HL-60 (cell line): ENCODE results near the gene NFIB.

Experiments
- DNase-seq, 2 experiments: peaks; one replicate each; pipeline ENCODE4 v3.0.0-alpha.2; 2010 to 2020; ENCODE audit warnings: low read depth in 1 of 2, low spot score in 1 of 2
- H3K27ac ChIP-seq: fragments of 250-450 bp; sonication (Bioruptor Pico); replicated peaks from 2 replicates; pipeline ENCODE4 v1.5.1; 2020; ENCODE audit warnings: mild to moderate bottlenecking, moderate library complexity
- H3K27me3 ChIP-seq: fragments of 250-450 bp; sonication (Bioruptor Pico); 2 replicates; pipeline ENCODE4 v1.5.1; 2021; ENCODE audit warnings: mild to moderate bottlenecking, moderate library complexity; ENCODE audit not compliant: insufficient read depth, poor library complexity, severe bottlenecking
- H3K4me3 ChIP-seq: replicated peaks from 2 replicates; pipeline ENCODE4 v1.5.1; 2011; ENCODE audit warnings: mild to moderate bottlenecking, control low read depth, low read length; ENCODE audit not compliant: insufficient read depth
- GABPA ChIP-seq: IDR thresholded peaks from 2 replicates; pipeline ENCODE4 v1.6.1; 2012; ENCODE audit warnings: low read depth
- POLR2AphosphoS5 ChIP-seq: IDR thresholded peaks from 2 replicates; pipeline ENCODE4 v1.6.1; 2012; ENCODE audit warnings: low read depth
- SPI1 ChIP-seq: IDR thresholded peaks from 2 replicates; pipeline ENCODE4 v1.6.1; 2012; ENCODE audit warnings: low read depth, mild to moderate bottlenecking, borderline replicate concordance
- TF ChIP-seq, protein P1 (sequence below): IDR thresholded peaks from 2 replicates; pipeline ENCODE4 v1.6.1; 2012; ENCODE audit warnings: low read depth; ENCODE audit not compliant: insufficient replicate concordance
- TF ChIP-seq, protein P2 (sequence below): IDR thresholded peaks from one replicate; pipeline ENCODE4 v1.5.1; 2011; ENCODE audit warnings: low read length, control low read depth, inconsistent platforms; ENCODE audit not compliant: insufficient read depth

The NFIB gene

DNA sequence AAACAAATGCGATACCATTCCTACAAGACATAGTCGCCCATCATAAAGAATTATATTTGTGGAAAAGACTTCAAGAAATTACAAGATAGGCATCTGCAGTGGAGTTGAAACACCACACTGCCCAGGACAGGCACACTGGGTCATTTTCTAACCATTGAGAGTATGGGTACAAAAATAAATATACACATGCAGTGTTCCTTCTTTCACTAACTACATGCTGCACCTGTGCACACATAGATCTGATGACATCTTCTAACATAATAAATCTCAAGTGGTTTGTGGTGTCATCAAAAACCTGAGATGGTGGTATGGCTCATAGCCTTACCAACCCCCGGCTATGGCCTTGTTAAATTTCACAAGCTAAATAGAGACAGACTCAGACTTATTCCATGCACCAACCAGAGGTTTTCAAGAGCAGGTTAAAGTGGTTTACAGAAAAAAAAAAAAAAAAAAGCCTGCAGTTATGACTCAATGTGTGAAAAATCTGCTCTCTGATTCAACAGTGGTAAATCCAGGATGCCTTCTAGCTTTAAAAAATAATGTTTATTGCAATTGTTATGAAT lies 12.4 kb upstream of the NFIB start:
- no peak for DNase-seq
- TF ChIP-seq, protein P1, sequence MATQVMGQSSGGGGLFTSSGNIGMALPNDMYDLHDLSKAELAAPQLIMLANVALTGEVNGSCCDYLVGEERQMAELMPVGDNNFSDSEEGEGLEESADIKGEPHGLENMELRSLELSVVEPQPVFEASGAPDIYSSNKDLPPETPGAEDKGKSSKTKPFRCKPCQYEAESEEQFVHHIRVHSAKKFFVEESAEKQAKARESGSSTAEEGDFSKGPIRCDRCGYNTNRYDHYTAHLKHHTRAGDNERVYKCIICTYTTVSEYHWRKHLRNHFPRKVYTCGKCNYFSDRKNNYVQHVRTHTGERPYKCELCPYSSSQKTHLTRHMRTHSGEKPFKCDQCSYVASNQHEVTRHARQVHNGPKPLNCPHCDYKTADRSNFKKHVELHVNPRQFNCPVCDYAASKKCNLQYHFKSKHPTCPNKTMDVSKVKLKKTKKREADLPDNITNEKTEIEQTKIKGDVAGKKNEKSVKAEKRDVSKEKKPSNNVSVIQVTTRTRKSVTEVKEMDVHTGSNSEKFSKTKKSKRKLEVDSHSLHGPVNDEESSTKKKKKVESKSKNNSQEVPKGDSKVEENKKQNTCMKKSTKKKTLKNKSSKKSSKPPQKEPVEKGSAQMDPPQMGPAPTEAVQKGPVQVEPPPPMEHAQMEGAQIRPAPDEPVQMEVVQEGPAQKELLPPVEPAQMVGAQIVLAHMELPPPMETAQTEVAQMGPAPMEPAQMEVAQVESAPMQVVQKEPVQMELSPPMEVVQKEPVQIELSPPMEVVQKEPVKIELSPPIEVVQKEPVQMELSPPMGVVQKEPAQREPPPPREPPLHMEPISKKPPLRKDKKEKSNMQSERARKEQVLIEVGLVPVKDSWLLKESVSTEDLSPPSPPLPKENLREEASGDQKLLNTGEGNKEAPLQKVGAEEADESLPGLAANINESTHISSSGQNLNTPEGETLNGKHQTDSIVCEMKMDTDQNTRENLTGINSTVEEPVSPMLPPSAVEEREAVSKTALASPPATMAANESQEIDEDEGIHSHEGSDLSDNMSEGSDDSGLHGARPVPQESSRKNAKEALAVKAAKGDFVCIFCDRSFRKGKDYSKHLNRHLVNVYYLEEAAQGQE: no peak
- no peak for TF ChIP-seq GABPA
- TF ChIP-seq, protein P2, sequence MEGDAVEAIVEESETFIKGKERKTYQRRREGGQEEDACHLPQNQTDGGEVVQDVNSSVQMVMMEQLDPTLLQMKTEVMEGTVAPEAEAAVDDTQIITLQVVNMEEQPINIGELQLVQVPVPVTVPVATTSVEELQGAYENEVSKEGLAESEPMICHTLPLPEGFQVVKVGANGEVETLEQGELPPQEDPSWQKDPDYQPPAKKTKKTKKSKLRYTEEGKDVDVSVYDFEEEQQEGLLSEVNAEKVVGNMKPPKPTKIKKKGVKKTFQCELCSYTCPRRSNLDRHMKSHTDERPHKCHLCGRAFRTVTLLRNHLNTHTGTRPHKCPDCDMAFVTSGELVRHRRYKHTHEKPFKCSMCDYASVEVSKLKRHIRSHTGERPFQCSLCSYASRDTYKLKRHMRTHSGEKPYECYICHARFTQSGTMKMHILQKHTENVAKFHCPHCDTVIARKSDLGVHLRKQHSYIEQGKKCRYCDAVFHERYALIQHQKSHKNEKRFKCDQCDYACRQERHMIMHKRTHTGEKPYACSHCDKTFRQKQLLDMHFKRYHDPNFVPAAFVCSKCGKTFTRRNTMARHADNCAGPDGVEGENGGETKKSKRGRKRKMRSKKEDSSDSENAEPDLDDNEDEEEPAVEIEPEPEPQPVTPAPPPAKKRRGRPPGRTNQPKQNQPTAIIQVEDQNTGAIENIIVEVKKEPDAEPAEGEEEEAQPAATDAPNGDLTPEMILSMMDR: no peak
- TF ChIP-seq SPI1: no peak
- H3K4me3 ChIP-seq: no peak overlapping the region
- H3K27ac ChIP-seq: no peak overlapping the region
- no peaks in the 10 kb centered on the region for H3K27me3 ChIP-seq

DNA sequence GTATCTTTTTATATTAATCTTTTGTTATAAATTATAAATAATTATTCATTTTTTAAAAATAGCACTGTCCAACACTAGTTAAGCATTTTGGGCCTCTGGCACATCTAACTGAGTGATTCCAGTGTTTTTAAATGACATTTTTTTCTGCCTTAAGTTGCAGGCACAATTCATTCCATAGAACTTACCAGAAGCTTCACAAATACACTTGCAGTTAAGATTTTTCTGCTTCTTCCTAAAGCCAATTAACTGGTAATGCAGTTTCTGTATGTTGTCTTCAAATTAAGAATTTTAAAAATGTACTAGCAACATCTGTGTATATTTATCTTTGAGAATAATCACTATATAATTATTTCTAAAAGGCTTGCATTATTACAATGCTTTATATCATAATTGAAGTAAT lies 11.2 kb upstream of the NFIB start:
- Histone ChIP-seq H3K4me3 (no peak overlapping the region), H3K27me3 (no peaks in the 10 kb centered on the region), H3K27ac (no peak overlapping the region)
- DNase-seq: no peak
- TF ChIP-seq GABPA: no peak
- TF ChIP-seq POLR2AphosphoS5: no peak
- TF ChIP-seq, protein P1: no peak
- no peak for TF ChIP-seq SPI1
- TF ChIP-seq, protein P2: no peak

DNA sequence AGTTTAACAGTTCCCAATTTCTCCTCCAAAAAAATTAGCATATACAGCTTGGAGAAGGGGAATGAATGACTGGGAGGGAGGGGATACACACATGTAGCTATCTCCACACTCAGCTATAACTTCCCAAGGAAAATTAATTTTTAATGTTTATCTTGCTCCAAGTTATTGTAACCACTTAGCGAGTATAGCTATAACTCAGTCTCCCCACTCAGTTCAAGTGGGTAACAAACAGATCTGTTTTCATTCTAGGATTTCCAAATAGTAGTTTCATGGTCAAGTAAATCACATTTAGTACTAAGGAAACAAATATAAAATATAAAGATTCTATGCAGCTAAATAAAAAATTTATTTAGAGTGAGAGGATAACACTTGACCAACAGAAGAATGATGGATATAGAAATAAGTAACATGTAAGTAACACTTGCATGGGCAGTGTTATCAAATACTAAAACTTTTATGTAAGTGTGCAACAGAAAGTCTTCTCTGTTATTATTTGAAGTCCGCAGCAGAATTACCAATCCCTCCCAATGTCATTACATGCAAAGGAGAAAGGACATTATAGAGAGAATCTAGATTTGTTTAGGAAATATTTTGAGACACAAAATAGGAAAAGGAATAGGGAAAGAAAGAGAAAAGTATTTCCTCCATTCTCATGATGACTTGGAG lies 10.2 kb upstream of the NFIB start:
- H3K27ac ChIP-seq: no peak overlapping the region
- no peak overlapping the region for H3K4me3 ChIP-seq
- DNase-seq: no peak

More for the DNA sequence above, 10.2 kb upstream of the NFIB start:
- TF ChIP-seq, protein P1: no peak
- TF ChIP-seq, protein P2: no peak
- TF ChIP-seq GABPA (no peak), POLR2AphosphoS5 (no peak), SPI1 (no peak)
- no peaks in the 10 kb centered on the region for H3K27me3 ChIP-seq
